Adrenal gland (tissue), 12 donors: Measurements from ENCODE around the gene MEX3A. TPM values are rescaled to one million over a fixed set of nuclear protein-coding genes. Genes with fewer than 3 reads are reported as not detected.

Experiments used
- DNase-seq, 7 donors: peaks; one replicate each; pipeline ENCODE4 v3.0.0-alpha.2; 2019 to 2020
- H3K27ac ChIP-seq, 5 donors: fragments of 200-600 bp; sonication (generic) in 4 of 5; 1 replicate in 3 of 5; 2 replicates in 2 of 5; pipeline versions ENCODE4 v1.5.1 to v1.8.0; 2016 to 2020; ENCODE audit warnings: mild to moderate bottlenecking in 1 of 5
- H3K27me3 ChIP-seq: fragments of 200-600 bp; 2 replicates; pipeline ENCODE4 v1.8.0; 2021
- H3K36me3 ChIP-seq, 2 donors: fragments of 200-600 bp; replicated peaks in 1 of 2; 1 replicate in 1 of 2; 2 replicates in 1 of 2; pipeline versions ENCODE4 v1.5.1 to v1.8.0; 2018 to 2022
- H3K4me1 ChIP-seq, 2 donors: fragments of 200-600 bp; replicated peaks in 1 of 2; 1 replicate in 1 of 2; 2 replicates in 1 of 2; pipeline versions ENCODE4 v1.5.1 to v1.8.0; 2018 to 2021
- H3K4me3 ChIP-seq, 4 donors: fragments of 200-600 bp; sonication (generic) in 3 of 4; one replicate each; pipeline ENCODE4 v1.5.1; 2016 to 2018
- H3K9me3 ChIP-seq, 3 donors: fragments of 200-600 bp; sonication (generic) in 1 of 3; replicated peaks in 1 of 3; 1 replicate in 2 of 3; 2 replicates in 1 of 3; pipeline versions ENCODE4 v1.5.1 to v1.8.0; 2016 to 2021
- CTCF ChIP-seq, 6 experiments: fragments of 450-650 bp in 4 of 6; fragments of 200-600 bp in 2 of 6; sonication (generic) in 1 of 6; IDR thresholded peaks; 1 replicate in 5 of 6; 2 replicates in 1 of 6; pipeline versions ENCODE4 v1.5.1 to v1.8.0; 2016 to 2021; ENCODE audit warnings: antibody characterized with exemption in 6 of 6, mild to moderate bottlenecking in 2 of 6, moderate library complexity in 1 of 6
- POLR2A ChIP-seq, 2 donors: fragments of 450-650 bp; IDR thresholded peaks; one replicate each; pipeline ENCODE4 v1.6.1; 2017; ENCODE audit warnings: antibody characterized with exemption in 2 of 2, mild to moderate bottlenecking in 2 of 2, moderate library complexity in 1 of 2
- WGBS, 4 donors: extraction: QIAGEN DNeasy Blood & Tissue Kit in 2 of 4; methylation state at CpG; one replicate each; pipeline versions ENCODE4 v1.1.5 to v1.1.7; 2013 to 2017; 5-methylcytosine and 5-hydroxymethylcytosine counted together
- intact Hi-C, 2 donors: fragments of 100-400 bp; cut with DNase I; formaldehyde crosslinking; loops; one replicate each; pipeline versions ENCODE4 v1.14.1 to v1.15.0; 2022 to 2023
- polyA plus RNA-seq, 3 donors: library from polyadenylated mRNA; stranded (reverse); fragments of 200-250 nt in 2 of 3; fragments of 350-450 nt in 1 of 3; fragmentation: Illumina TruSeq in 1 of 3; extraction: RNeasy Lipid Tissue Mini Kit (QIAGEN cat#74804) in 1 of 3; gene quantifications; one replicate each; pipeline ENCODE4 v1.2.3, GENCODE V29; 2013 to 2014
- total RNA-seq, 9 donors: library from RNA; depleted of rRNA in 4 of 9; stranded (reverse); fragments of >200 nt in 4 of 9; fragments of 120-200 nt in 1 of 9; fragmentation: NEBNext Ultra II Directional in 1 of 9; extraction: Animal tissue kit (Norgen Biotek cat#: 25700) in 1 of 9; gene quantifications; one replicate each; pipeline versions ENCODE4 v1.1.0 to v1.2.4, GENCODE V29; 2013 to 2023
- donor health status: healthy with polysubstance abuse.
- donor health status: Bipolar disorder and iron deficiency.
- donor health status: DM: yes; HTN: yes; CAD: no.
- donor health status: DM: no; HTN: no; CAD: no.
- donor health status: DM: no; HTN: no; CAD: no.
- donor health status: DM: yes; HTN: yes; CAD: no.

The MEX3A gene
- total and polyA plus RNA-seq, 12 donors: 0.09 to 2.4 (median 0.37) TPM

- intact Hi-C loops: no loop called here
- Histone ChIP-seq H3K36me3 (no peaks in the 10 kb centered on the region), H3K9me3 (no peaks in the 10 kb centered on the region), H3K27ac (peak overlapping the region in 2 of 5 donors; percentile 48 to 97), H3K4me1 (peaks cover 8 to 65% of the 10 kb centered on the region in 2 donors), H3K27me3 (no peaks in the 10 kb centered on the region), H3K4me3 (no peak overlapping the region)
- TF ChIP-seq POLR2A (IDR thresholded peaks at IDR 0.05) (no peak), CTCF (IDR thresholded peaks at IDR 0.05) (no peak)
- WGBS, 4 donors: 83 to 87% (median 86%) methylated on average over 6 of the region's 6 CpGs
- no peak for DNase-seq
These were observed 26.5 kb upstream of the MEX3A start for GRCh38 chr1:156108664-156109241.

- Histone ChIP-seq H3K4me3 (no peak overlapping the region), H3K4me1 (peaks cover 11 to 65% of the 10 kb centered on the region in 2 donors), H3K9me3 (no peaks in the 10 kb centered on the region), H3K27ac (peak overlapping the region in 2 of 5 donors; percentile 48 to 97), H3K27me3 (no peaks in the 10 kb centered on the region), H3K36me3 (no peaks in the 10 kb centered on the region)
- WGBS, 4 donors: 78 to 84% (median 80%) methylated on average over 3 of the region's 3 CpGs
- no peak for DNase-seq
- TF ChIP-seq CTCF (IDR thresholded peaks at IDR 0.05) (no peak), POLR2A (IDR thresholded peaks at IDR 0.05) (no peak)
- intact Hi-C loops: no loop called here
These were observed 25.8 kb upstream of the MEX3A start for GRCh38 chr1:156108057-156108456.

- H3K27me3 ChIP-seq: no peaks in the 10 kb centered on the region
- TF ChIP-seq CTCF (IDR thresholded peaks at IDR 0.05) (no peak), POLR2A (IDR thresholded peaks at IDR 0.05) (no peak)
- H3K27ac ChIP-seq: peak overlapping the region in 4 of 5 donors; percentile 75 to 97 (median 90)
- H3K4me1 ChIP-seq: peaks cover 5 to 66% of the 10 kb centered on the region in 2 donors
- H3K4me3 ChIP-seq: no peak overlapping the region
- H3K36me3 ChIP-seq: no peaks in the 10 kb centered on the region
- DNase-seq: peak in 1 of 7 donors; percentile 69
- intact Hi-C loops: no loop called here
- no peaks in the 10 kb centered on the region for H3K9me3 ChIP-seq
- WGBS, 4 donors: 38 to 68% (median 55%) methylated on average over 8 to 14 of the region's 14 CpGs
These were observed 24.6 kb upstream of the MEX3A start for GRCh38 chr1:156106624-156107488.
